ENCODE data around the gene PSD2. TPM values are rescaled to one million over a fixed set of nuclear protein-coding genes. Genes with fewer than 3 reads are reported as not detected.

Gene PSD2
- total and polyA plus RNA-seq, 10 of the 15 experiments (the other 5 are each of a cell fraction or from before 2014, with no cell fraction given), result 0.02 to 0.14 (median 0.03) TPM; not detected in 5

- TF ChIP-seq MEF2A (IDR thresholded peaks at IDR 0.05; ENCODE audit: insufficient read depth, low read depth, low read length) (no peak), BRCA1 (IDR thresholded peaks at IDR 0.05; ENCODE audit: low read depth, low read length) (no peak), KDM1A (IDR thresholded peaks at IDR 0.05; ENCODE audit: borderline replicate concordance) (no peak), IRF4 (IDR thresholded peaks at IDR 0.05; ENCODE audit: low read depth, low read length) (no peak), PAX8 (IDR thresholded peaks at IDR 0.05) (no peak)
Measured at GRCh38 chr5:139882961-139883539, 87.4 kb downstream of the PSD2 start (continued).

- Histone ChIP-seq H3K4me1 (ENCODE audit: control insufficient read depth, insufficient read depth, low read length) (peaks cover 4% of the 10 kb centered on the region; the same call in 1 of the 2 replicates), H3K9me3 (replicated peaks; ENCODE audit: control insufficient read depth, insufficient read depth, low read length) (no peaks in the 10 kb centered on the region), H3K4me3 (no peak overlapping the region), H3K27ac (ENCODE audit: control insufficient read depth, insufficient read depth) (no peak overlapping the region), H3K27me3 (replicated peaks in 1 of 2; ENCODE audit: control insufficient read depth in 2 of 2, insufficient read depth in 2 of 2, low read length in 1 of 2) (no peaks in the 10 kb centered on the region), H3K36me3 (ENCODE audit: control insufficient read depth in 2 of 2, insufficient read depth in 2 of 2, low read length in 1 of 2) (peaks cover 2 to 5% of the 10 kb centered on the region in 2 experiments; a peak in 3 of 4 replicates), H3K4me2 (ENCODE audit: control insufficient read depth, insufficient read depth) (no peak overlapping the region), H3K9ac (ENCODE audit: control insufficient read depth, insufficient read depth, low read length) (no peak overlapping the region), H2AFZ (ENCODE audit: control insufficient read depth, low read depth, low read length) (no peak overlapping the region), H3K79me2 (ENCODE audit: control insufficient read depth, insufficient read depth, low read length) (no peaks in the 10 kb centered on the region), H4K20me1 (ENCODE audit: control insufficient read depth, insufficient read depth) (no peaks in the 10 kb centered on the region)
- 60% methylated on average over 3 of the region's 3 CpGs for WGBS (ENCODE audit: insufficient coverage, insufficient replicate concordance, low lambda C conversion rate, missing lambda C conversion rate)
- DNase-seq (ENCODE audit: low read depth, low spot score) (no peak), FAIRE-seq (no peak), ATAC-seq (no peak)
- TF ChIP-seq PBX3 (IDR thresholded peaks at IDR 0.05; ENCODE audit: insufficient replicate concordance, low read depth, low read length) (no peak), USF1 (IDR thresholded peaks at IDR 0.05; ENCODE audit: borderline replicate concordance, extremely low read length, insufficient read depth, low read depth, low read length) (no peak), RAD21 (IDR thresholded peaks at IDR 0.05; ENCODE audit: insufficient read depth, low read depth, low read length) (no peak), RB1 (IDR thresholded peaks at IDR 0.05; ENCODE audit: borderline replicate concordance) (no peak), FOXK2 (IDR thresholded peaks at IDR 0.05) (no peak), USF2 (IDR thresholded peaks at IDR 0.05; ENCODE audit: borderline replicate concordance, low read depth, low read length) (no peak), HDAC2 (IDR thresholded peaks at IDR 0.05) (no peak), CTCF (IDR thresholded peaks at IDR 0.05 in 2 of 3, conservative IDR thresholded peaks at IDR 0.05 in 1 of 3; ENCODE audit: control insufficient read depth in 2 of 3, extremely low read depth in 1 of 3, insufficient read depth in 1 of 3, low read depth in 3 of 3, low read length in 3 of 3) (no peak), DPF2 (IDR thresholded peaks at IDR 0.05) (no peak), SUZ12 (IDR thresholded peaks at IDR 0.05; ENCODE audit: unreplicated experiment) (no peak), MTA2 (IDR thresholded peaks at IDR 0.05; ENCODE audit: low read depth) (no peak), MTA3 (IDR thresholded peaks at IDR 0.05; ENCODE audit: borderline replicate concordance, low read length) (no peak)
- ChIA-PET POLR2A (no interaction called here), CTCF (interaction anchor here (1.9 kb wide), 1 partner anchor 84 kb away, joined by 4 read pairs; no protein-coding TSS in a partner anchor), SMC1A (ENCODE audit: uncharacterized antibody, unreplicated experiment) (no interaction called here), RAD21 (ENCODE audit: unreplicated experiment) (interaction anchor here (1.5 kb wide), 1 partner anchor 83 kb away, joined by 4 read pairs; no protein-coding TSS in a partner anchor)
- intact Hi-C loops (cut with micrococcal nuclease; ENCODE audit: unreplicated experiment), result no loop called here
- in situ Hi-C loops (cut with MboI), result no loop called here
- BruUV-seq (replicated peaks), result no TSS peak
Measured at GRCh38 chr5:139884144-139884543, 88.5 kb downstream of the PSD2 start.

Measured in GM12878 (cell line).